Loucy (cell line): ENCODE results near the gene ST6GALNAC4.

Source experiments
- H2AFZ ChIP-seq: fragments of 200-600 bp; sonication (generic); 2 replicates; pipeline ENCODE4 v1.6.0; 2016; ENCODE audit warnings: antibody characterized with exemption, mild to moderate bottlenecking, low read length, moderate library complexity
- H3F3A ChIP-seq: fragments of 200-600 bp; 2 replicates; pipeline ENCODE4 v1.6.0; 2016; ENCODE audit warnings: antibody characterized with exemption, low read depth, mild to moderate bottlenecking
- H3K27me3 ChIP-seq: fragments of 200-600 bp; sonication (generic); 2 replicates; pipeline ENCODE4 v1.6.1; 2014; ENCODE audit warnings: low read length, mild to moderate bottlenecking; ENCODE audit not compliant: insufficient read depth, poor library complexity, severe bottlenecking
- H3K36me3 ChIP-seq: fragments of 200-600 bp; sonication (generic); 2 replicates; pipeline ENCODE4 v1.6.1; 2016; ENCODE audit warnings: low read length; ENCODE audit not compliant: insufficient read depth
- H3K4me1 ChIP-seq: fragments of 200-600 bp; sonication (generic); 2 replicates; pipeline ENCODE4 v1.5.1; 2014; ENCODE audit warnings: low read length, mild to moderate bottlenecking; ENCODE audit not compliant: insufficient read depth, poor library complexity, severe bottlenecking
- H3K4me2 ChIP-seq: fragments of 200-600 bp; sonication (generic); 2 replicates; pipeline ENCODE4 v1.6.0; 2014; ENCODE audit warnings: antibody characterized with exemption, low read length, low read depth, mild to moderate bottlenecking; ENCODE audit not compliant: poor library complexity, severe bottlenecking
- H3K4me3 ChIP-seq: fragments of 200-600 bp; sonication (generic); 2 replicates; pipeline ENCODE4 v1.5.1; 2014; ENCODE audit warnings: low read length, mild to moderate bottlenecking, mixed read lengths; ENCODE audit not compliant: poor library complexity, severe bottlenecking
- H3K79me2 ChIP-seq: fragments of 200-600 bp; sonication (generic); 2 replicates; pipeline ENCODE4 v1.6.1; 2014; ENCODE audit warnings: low read length; ENCODE audit not compliant: insufficient read depth
- H3K9ac ChIP-seq: fragments of 200-600 bp; sonication (generic); 2 replicates; pipeline ENCODE4 v1.6.0; 2014; ENCODE audit warnings: mild to moderate bottlenecking, low read depth, low read length, moderate library complexity; ENCODE audit not compliant: poor library complexity, severe bottlenecking
- H3K9me2 ChIP-seq: fragments of 200-600 bp; sonication (generic); replicated peaks from 2 replicates; pipeline ENCODE4 v1.6.1; 2016; ENCODE audit warnings: low read depth, low read length, mixed read lengths
- H3K9me3 ChIP-seq: fragments of 200-600 bp; sonication (generic); 2 replicates; pipeline ENCODE4 v1.6.1; 2014; ENCODE audit warnings: mild to moderate bottlenecking, antibody characterized with exemption, low read length, low read depth; ENCODE audit not compliant: insufficient read depth
- H4K20me1 ChIP-seq: fragments of 200-600 bp; sonication (generic); 2 replicates; pipeline ENCODE4 v1.6.0; 2014; ENCODE audit warnings: antibody characterized with exemption, low read length, mild to moderate bottlenecking; ENCODE audit not compliant: insufficient read depth, poor library complexity, severe bottlenecking
- EZH2phosphoT487 ChIP-seq: fragments of 200-600 bp; IDR thresholded peaks from 2 replicates; pipeline ENCODE4 v1.6.1; 2018; ENCODE audit warnings: antibody characterized with exemption, mild to moderate bottlenecking, moderate library complexity, borderline replicate concordance
- TF ChIP-seq, protein P1 (sequence below): fragments of 200-600 bp; sonication (generic); conservative IDR thresholded peaks from 2 replicates; pipeline ENCODE4 v1.5.1; 2014; ENCODE audit warnings: mild to moderate bottlenecking, antibody characterized with exemption, low read length

The ST6GALNAC4 gene

DNA sequence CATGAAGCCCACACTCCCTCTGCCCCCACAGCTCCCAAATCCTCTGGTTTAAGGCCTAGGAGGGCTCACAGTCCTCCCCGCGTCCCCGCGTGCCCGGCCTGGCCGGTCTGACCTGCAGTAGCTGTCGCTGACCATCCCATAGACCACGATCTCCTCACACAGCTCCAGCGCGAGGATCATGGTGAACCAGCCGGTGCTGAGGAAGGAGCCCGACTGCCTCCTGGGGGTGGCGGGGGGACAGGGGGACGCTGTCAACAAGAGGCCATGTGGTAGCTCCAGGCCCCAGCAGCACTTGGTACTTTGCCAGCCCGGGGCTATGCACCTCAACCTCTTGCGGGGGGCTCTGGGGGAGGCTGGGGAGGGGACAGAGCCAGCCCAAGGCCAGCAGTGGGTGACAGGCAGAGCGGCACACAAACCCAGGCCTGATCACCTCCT lies 7.0 kb downstream of the ST6GALNAC4 start:
- Histone ChIP-seq H4K20me1 (no peaks in the 10 kb centered on the region), H3F3A (peaks cover 5% of the 10 kb centered on the region; the same call in 1 of the 2 replicates), H3K4me1 (peaks cover 24% of the 10 kb centered on the region), H3K4me2 (no peak overlapping the region), H3K9me2 (no peaks in the 10 kb centered on the region), H3K4me3 (no peak overlapping the region), H3K9ac (no peak overlapping the region), H3K36me3 (no peaks in the 10 kb centered on the region), H3K27me3 (no peaks in the 10 kb centered on the region), H2AFZ (no peak overlapping the region), H3K79me2 (no peaks in the 10 kb centered on the region), H3K9me3 (no peaks in the 10 kb centered on the region)
- TF ChIP-seq, protein P1, sequence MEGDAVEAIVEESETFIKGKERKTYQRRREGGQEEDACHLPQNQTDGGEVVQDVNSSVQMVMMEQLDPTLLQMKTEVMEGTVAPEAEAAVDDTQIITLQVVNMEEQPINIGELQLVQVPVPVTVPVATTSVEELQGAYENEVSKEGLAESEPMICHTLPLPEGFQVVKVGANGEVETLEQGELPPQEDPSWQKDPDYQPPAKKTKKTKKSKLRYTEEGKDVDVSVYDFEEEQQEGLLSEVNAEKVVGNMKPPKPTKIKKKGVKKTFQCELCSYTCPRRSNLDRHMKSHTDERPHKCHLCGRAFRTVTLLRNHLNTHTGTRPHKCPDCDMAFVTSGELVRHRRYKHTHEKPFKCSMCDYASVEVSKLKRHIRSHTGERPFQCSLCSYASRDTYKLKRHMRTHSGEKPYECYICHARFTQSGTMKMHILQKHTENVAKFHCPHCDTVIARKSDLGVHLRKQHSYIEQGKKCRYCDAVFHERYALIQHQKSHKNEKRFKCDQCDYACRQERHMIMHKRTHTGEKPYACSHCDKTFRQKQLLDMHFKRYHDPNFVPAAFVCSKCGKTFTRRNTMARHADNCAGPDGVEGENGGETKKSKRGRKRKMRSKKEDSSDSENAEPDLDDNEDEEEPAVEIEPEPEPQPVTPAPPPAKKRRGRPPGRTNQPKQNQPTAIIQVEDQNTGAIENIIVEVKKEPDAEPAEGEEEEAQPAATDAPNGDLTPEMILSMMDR: no peak
- TF ChIP-seq EZH2phosphoT487: no peak

DNA sequence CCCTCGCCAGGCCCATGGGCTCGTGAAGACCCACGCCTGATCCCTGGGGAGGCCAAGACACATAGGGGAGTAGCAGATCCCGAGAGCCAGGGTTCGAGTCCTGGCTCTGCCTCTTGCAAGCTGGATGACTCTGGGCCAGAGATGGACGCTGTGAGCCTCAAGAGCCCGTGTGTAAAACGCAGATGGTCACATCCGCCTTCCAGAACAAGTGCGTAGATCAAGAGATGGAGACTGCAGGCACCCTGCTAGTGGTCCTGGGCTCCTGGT lies 8.2 kb downstream of the ST6GALNAC4 start:
- Histone ChIP-seq H3K9me3 (no peaks in the 10 kb centered on the region), H3K4me2 (no peak overlapping the region), H2AFZ (no peak overlapping the region), H3K4me1 (peaks cover 36% of the 10 kb centered on the region), H3K79me2 (no peaks in the 10 kb centered on the region), H3F3A (peaks cover 7% of the 10 kb centered on the region; the same call in 1 of the 2 replicates), H3K36me3 (no peaks in the 10 kb centered on the region), H4K20me1 (no peaks in the 10 kb centered on the region), H3K9ac (no peak overlapping the region), H3K27me3 (no peaks in the 10 kb centered on the region), H3K9me2 (no peaks in the 10 kb centered on the region), H3K4me3 (no peak overlapping the region)
- TF ChIP-seq, protein P1: no peak
- TF ChIP-seq EZH2phosphoT487: no peak

DNA sequence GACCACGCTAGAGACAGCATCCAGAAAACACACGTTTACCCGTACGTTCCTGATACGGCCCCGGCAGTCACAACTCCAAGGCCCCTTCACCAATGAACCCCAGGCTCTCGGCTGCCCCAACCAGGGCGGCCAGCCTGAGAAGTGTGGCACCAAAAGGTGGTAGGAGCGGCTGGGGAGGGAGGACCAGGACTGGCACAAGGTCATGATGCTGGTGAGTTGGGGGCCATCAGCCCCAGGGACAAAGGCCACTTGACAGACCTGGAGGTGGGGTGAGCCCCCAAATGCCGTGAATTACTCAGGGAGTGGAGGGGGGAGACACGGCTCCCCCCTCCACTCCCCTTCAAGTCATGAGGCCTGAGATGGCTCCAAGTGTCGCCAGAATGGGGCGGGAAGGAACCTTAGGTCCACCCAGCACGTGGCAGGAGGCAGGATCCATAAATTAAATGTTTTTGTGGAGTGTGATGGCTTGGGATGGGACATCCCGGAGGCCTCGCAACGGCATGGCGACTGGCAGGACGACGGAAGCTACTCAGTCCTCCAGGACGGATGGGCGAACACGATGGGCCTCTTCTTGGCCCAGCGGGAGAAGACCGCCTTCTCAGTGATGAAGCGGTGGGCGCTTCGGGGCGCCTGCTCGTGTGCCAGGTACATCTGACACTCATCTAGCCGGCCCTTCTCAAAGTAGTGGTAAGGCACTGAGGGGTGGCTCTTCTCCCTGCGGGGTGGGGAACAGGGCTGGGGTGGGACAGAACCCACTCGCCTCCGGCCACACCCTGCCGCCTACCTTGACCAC lies 8.8 kb downstream of the ST6GALNAC4 start:
- peaks cover 7% of the 10 kb centered on the region for H3F3A ChIP-seq
- no peaks in the 10 kb centered on the region for H4K20me1 ChIP-seq
- no peaks in the 10 kb centered on the region for H3K79me2 ChIP-seq
- TF ChIP-seq EZH2phosphoT487: no peak
- TF ChIP-seq, protein P1: no peak
- H3K4me3 ChIP-seq: no peak overlapping the region
- no peak overlapping the region for H2AFZ ChIP-seq
- no peaks in the 10 kb centered on the region for H3K36me3 ChIP-seq
- no peak overlapping the region for H3K9ac ChIP-seq
- no peaks in the 10 kb centered on the region for H3K9me3 ChIP-seq
- no peaks in the 10 kb centered on the region for H3K27me3 ChIP-seq
- peaks cover 40% of the 10 kb centered on the region for H3K4me1 ChIP-seq
- no peak overlapping the region for H3K4me2 ChIP-seq
- H3K9me2 ChIP-seq: no peaks in the 10 kb centered on the region
